Epithelial cell of esophagus (primary cell): ENCODE data around the gene CTSA.

Experiments used
- DNase-seq: peaks from one replicate; pipeline ENCODE4 v3.0.0; 2010; ENCODE audit warnings: low read depth
- H3K4me3 ChIP-seq: 2 replicates; pipeline ENCODE4 v1.5.1; 2011; ENCODE audit warnings: mild to moderate bottlenecking, low read length, control low read depth
- TF ChIP-seq, protein P1 (sequence below): IDR thresholded peaks from 2 replicates; pipeline ENCODE4 v1.5.1; 2011; ENCODE audit warnings: low read depth, mild to moderate bottlenecking, low read length, control low read depth, inconsistent platforms; ENCODE audit not compliant: insufficient read depth; ENCODE audit errors: missing control alignments

The CTSA gene

DNA sequence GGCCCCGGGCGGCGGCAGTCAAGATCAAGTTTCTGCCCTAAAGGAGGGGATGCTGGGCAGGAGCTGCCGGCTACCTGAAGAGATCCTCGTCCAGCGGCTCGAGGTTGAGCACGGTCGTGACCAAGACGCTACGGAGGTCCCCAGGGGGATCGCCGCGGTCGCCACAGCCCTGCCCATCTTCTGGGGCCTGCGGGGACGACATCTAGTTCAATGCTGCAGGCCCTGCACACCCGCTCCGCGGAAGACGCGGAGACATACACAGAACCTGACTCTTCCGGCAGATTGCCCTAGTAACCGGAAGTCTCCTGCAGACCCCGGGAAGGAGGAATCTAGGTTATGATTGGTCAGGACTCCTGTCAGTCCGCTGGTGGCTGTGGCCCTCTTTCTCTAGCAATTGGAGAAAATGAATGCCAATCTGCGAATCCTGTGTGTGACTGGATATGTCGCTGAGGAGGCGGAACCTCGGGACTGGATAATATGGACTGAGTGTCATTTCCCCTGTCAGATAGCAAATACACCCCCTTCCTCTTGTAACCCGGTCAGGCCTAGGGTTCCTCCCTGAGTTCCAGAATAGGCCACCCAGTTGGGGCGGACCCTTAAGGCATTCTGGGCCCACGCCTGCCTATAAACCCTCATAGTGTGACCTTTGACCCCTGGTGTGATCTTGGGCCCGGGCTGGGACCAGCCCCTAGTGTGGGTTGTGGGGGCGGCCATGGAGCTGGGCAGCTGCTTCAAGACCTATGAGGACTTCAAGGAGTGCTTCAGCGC, 33.8 kb upstream of the CTSA start, which contains the start of the genes ACOT8 and ZSWIM3:
TSS of gene ACOT8 (minus strand) at position 279 of the 768 bp plus-strand sequence. CDS start at position 202, 77 bp downstream.
TSS of gene ZSWIM3 (plus strand) at position 501 of the 768 bp plus-strand sequence. CDS start at position 713, 212 bp downstream.
- H3K4me3 ChIP-seq, result peak within 1 kb of the TSS; percentile 89
- DNase-seq, result peak; percentile 100
- TF ChIP-seq, protein P1, sequence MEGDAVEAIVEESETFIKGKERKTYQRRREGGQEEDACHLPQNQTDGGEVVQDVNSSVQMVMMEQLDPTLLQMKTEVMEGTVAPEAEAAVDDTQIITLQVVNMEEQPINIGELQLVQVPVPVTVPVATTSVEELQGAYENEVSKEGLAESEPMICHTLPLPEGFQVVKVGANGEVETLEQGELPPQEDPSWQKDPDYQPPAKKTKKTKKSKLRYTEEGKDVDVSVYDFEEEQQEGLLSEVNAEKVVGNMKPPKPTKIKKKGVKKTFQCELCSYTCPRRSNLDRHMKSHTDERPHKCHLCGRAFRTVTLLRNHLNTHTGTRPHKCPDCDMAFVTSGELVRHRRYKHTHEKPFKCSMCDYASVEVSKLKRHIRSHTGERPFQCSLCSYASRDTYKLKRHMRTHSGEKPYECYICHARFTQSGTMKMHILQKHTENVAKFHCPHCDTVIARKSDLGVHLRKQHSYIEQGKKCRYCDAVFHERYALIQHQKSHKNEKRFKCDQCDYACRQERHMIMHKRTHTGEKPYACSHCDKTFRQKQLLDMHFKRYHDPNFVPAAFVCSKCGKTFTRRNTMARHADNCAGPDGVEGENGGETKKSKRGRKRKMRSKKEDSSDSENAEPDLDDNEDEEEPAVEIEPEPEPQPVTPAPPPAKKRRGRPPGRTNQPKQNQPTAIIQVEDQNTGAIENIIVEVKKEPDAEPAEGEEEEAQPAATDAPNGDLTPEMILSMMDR, result no peak

DNA sequence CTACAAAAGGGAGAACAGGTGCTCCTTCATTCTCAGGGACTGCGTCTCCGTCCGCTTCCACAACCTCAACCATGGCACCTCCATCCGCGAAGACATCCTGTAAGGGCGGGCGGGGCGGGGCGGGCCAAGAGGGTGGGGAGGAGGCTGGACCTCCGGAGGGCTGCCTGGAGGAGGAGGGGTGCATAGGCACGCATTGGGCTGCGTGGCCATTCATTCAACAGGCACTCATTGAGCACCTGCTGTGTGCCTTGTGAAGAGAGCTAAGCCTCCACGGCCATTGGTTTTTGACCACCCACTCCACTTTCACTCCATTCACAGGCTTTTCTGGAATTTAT, 33.3 kb upstream of the CTSA start:
- peak; percentile 24 for DNase-seq
- TF ChIP-seq, protein P1, result no peak
- peak overlapping the region; percentile 89 for H3K4me3 ChIP-seq

DNA sequence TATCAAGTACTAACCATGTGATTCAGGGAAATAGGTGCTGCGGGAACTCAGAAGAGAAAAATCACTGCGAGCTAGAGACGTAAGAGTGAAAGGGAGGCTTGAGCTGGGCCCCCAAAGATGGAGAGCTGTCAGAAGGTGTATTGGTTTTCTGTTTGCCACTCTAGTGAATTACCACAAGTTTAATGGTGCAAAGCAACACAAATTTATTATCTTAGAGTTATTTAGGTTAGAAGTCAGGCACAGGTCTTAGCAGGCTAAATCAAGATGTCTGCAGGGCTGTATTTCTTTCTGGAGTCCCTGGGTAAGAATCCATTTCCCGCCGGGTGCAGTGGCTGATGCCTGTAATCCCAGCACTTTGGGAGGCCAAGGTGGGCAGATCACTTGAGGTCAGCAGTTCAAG, 31.2 kb upstream of the CTSA start:
- H3K4me3 ChIP-seq, result no peak overlapping the region
- no peak for DNase-seq
- TF ChIP-seq, protein P1, result no peak

DNA sequence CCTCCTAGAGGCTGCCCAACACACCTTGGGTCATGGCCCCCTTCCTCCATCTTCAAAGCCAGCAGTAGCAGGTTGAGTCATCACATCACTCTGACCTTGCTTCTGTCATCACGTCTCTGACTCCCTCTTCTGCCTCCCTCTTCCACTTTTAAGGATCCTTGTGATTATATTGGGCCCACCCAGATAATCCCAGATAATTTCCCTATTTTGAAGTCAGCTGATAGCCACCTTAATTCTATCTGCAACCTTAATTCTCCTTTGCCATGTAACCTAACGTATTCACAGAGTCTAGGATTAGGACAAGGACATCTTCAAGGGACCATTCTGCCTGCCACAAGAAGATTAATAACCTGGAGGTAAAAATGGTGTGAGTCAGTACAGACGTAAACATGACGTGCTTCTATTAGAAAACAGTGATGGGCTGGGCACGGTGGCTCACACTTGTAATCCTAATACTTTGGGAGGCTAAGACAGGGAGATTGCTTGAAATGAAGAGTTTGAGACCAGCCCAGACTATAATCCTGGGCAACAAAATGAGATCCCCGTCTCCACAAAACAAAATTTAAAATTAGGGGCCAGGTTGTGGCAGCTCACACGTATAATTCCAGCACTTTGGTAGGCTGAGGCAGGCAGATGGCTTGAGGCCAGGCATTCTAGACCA, 30.4 kb upstream of the CTSA start:
- no peak overlapping the region for H3K4me3 ChIP-seq
- peak; percentile 36 for DNase-seq
- TF ChIP-seq, protein P1, result no peak

DNA sequence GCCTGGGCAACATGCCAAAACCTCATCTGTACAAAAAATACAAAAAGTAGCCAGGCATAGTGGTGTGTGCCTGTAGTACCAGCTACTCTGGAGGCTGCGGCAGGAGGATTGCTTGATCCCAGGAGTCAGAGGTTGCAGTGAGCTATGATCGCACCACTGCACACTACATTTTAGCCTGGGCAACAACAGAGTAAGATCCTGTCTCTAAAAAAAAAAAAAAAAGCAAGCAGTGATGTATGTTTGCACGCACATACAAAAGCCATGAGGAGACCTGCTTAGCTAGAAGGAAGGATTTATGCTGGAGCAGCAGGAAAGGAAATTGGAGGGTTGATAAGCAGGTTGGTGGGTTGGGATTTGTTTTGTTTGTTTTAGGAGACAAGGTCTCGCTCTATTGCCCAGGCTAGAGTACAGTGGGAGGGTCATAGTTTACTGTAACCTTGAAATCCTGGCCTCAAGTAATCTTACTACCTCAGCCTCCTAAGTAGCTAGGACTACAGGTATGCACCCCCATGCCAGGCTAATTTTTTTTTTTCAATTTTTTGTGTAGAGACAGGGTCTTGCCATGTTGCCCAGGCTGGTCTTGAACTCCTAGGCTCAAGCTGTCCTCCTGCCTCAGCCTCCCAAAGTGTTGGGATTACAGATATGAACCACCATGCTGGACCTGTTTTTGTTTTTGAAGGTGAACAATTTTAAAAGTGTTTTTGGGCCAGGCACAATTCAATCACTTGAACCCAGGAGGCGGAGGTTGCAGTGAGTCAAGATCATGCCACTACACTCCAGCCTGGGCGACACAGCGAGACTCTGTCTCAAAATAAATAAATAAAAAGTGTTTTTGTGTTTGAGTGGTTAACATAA, 29.7 kb upstream of the CTSA start:
- TF ChIP-seq, protein P1, result no peak
- H3K4me3 ChIP-seq, result no peak overlapping the region
- DNase-seq, result no peak

DNA sequence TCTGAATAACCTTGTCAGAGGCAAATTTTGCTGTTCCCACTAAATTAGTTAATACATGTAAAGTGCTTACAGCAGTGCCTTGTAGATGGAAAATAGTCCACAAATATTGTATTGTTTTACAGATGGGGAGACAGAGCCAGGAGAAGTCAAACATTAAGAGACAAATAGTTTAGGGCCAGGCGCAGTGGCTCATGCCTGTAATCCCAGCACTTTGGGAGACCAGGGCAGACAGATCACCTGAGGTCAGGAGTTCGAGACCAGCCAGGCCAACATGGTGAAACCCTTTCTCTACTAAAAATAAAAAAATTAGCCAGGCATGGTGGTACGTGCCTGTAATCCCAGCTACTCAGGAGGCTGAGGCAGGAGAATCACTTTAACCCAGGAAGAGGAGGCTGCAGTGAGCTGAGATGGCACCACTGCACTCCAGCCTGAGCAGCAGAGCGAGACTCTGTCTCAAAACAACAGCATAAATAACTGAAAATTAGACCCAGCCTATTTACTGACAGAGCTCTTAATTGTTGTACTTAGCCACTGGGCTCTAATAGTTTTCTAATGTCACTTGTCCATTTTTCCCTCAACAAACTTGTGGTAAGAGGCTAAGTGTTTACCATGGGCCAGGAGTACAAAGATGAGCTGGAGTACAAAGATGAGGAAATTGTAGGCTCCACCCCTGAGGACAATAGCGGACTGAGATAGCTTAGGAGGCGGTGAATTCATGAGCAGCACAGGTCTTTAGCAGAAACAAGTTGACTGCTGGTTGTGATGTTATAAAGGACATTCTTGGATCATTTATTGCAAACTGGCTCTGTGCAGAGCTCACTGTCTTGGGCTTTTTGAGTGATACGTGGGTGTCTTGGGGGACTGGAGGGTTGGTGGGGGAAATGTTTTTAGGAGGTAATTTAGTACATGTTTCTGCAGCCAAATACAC, 27.3 kb upstream of the CTSA start:
- H3K4me3 ChIP-seq, result no peak overlapping the region
- TF ChIP-seq, protein P1, result no peak
- DNase-seq, result no peak
